Activated CD8-positive, alpha-beta memory T cell treated with anti-CD3 and anti-CD28 coated beads for 36 hours (primary cell): Measurements from ENCODE around the gene SLC5A2. TPM values are rescaled to one million over a fixed set of nuclear protein-coding genes. Genes with fewer than 3 reads are reported as not detected.
"Not testable (repeated sequence)": the region's sequence is repeated elsewhere in the genome, so short reads cannot be mapped to it uniquely, and the experiment has no call there.

Source experiments
- CTCF ChIA-PET: fragments of 350-600 bp; sonication (Branson Sonifier 250); formaldehyde crosslinking; loops from one replicate; lab custom pipeline; 2021; ENCODE audit warnings: antibody characterized with exemption; lab: Charles Lee
- POLR2A ChIA-PET: fragments of 350-600 bp; sonication (Branson Sonifier 250); formaldehyde crosslinking; loops from one replicate; lab custom pipeline; 2021; ENCODE audit warnings: antibody characterized with exemption; lab: Charles Lee
- total RNA-seq, 2 experiments: library from RNA; stranded (reverse); gene quantifications; one replicate each; pipeline ENCODE4 v1.2.3, GENCODE V29; 2021

SLC5A2 gene
- total RNA-seq, 2 experiments from 2014 or later: not detected

- CTCF ChIA-PET: no interaction called here
- POLR2A ChIA-PET: no interaction called here
These were observed 49.2 kb downstream of the SLC5A2 start for GRCh38 chr16:31532120-31532519.

DNA sequence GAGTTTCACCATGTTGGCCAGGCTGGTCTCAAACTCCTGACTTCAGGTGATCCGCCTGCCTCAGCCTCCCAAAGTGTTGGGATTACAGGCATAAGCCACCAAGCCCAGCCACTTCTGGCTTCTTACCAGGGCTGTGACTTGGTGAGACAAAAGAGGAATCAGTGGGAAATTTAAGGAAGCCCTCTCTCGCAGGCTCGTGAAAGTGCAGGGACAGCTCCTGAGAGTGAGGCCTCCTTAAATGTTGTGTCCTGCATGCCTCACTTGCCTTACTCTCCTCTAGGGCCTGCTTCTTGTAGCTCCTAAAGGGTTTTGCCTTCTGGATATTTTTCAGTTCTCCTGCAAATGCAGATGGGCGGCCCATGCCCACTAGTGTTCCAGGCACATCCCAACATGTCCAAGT is 50.0 kb downstream of the SLC5A2 start:
- ChIA-PET POLR2A (no interaction called here), CTCF (no interaction called here)

GRCh38 chr16:31535737-31536136 is 52.8 kb downstream of the SLC5A2 start:
- POLR2A ChIA-PET: interaction anchor here (0.5 kb wide), 1 partner anchor 52 kb away, joined by 3 read pairs; no protein-coding TSS in a partner anchor
- CTCF ChIA-PET: no interaction called here

- ChIA-PET POLR2A (no interaction called here), CTCF (no interaction called here)
These were observed 54.0 kb downstream of the SLC5A2 start for GRCh38 chr16:31536804-31537361.

GRCh38 chr16:31537362-31538242 is 54.7 kb downstream of the SLC5A2 start:
- ChIA-PET POLR2A (no interaction called here), CTCF (no interaction called here)

DNA sequence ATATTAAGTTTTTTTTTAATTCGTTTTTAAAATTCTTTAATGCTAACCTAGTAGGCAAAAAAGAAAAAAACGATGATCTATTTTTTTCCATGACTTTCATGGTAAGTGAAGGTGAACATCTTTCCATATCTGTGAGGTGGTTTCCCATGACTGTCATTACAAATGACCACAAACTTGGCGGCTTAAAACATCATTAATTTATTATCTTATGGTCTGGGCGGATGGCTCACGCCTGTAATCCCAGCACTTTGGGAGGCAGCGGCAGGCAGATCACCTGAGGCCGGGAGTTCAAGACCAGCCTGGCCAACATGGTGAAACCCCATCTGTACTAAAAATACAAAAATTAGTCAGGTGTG is 55.3 kb downstream of the SLC5A2 start:
- POLR2A ChIA-PET, CTCF ChIA-PET: not testable (repeated sequence)

GRCh38 chr16:31539762-31540161 is 56.8 kb downstream of the SLC5A2 start:
- CTCF ChIA-PET, POLR2A ChIA-PET: not testable (repeated sequence)

Other genes with a start within 250 kb of the SLC5A2 start
- under 1 TPM; 0.84 to 0.89 TPM for gene ITGAM, start 223.1 kb upstream of the SLC5A2 start, total RNA-seq
- gene ITGAX, start 127.9 kb upstream of the SLC5A2 start, total RNA-seq: 1 to 10 TPM; 4.3 to 5.3 TPM
- not detected for gene ITGAD, start 89.8 kb upstream of the SLC5A2 start, total RNA-seq
- gene COX6A2, start 54.8 kb upstream of the SLC5A2 start, total RNA-seq: not detected
- under 1 TPM; 0.10 to 0.11 TPM for gene ZNF843, start 40.3 kb upstream of the SLC5A2 start, total RNA-seq
- 10 to 100 TPM; 11.8 to 12.3 TPM for gene ARMC5, start 23.6 kb upstream of the SLC5A2 start, total RNA-seq
- under 1 TPM; 0.48 to 0.74 TPM for gene TGFB1I1, start 11.0 kb upstream of the SLC5A2 start, total RNA-seq
- 10 to 100 TPM; 40.8 to 45.6 TPM for gene RUSF1, start 25.3 kb downstream of the SLC5A2 start, total RNA-seq
- gene AHSP, start 44.8 kb downstream of the SLC5A2 start, total RNA-seq: not detected